Measurements from ENCODE around the gene DHRS11.

The DHRS11 gene, protein sequence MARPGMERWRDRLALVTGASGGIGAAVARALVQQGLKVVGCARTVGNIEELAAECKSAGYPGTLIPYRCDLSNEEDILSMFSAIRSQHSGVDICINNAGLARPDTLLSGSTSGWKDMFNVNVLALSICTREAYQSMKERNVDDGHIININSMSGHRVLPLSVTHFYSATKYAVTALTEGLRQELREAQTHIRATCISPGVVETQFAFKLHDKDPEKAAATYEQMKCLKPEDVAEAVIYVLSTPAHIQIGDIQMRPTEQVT

DNA sequence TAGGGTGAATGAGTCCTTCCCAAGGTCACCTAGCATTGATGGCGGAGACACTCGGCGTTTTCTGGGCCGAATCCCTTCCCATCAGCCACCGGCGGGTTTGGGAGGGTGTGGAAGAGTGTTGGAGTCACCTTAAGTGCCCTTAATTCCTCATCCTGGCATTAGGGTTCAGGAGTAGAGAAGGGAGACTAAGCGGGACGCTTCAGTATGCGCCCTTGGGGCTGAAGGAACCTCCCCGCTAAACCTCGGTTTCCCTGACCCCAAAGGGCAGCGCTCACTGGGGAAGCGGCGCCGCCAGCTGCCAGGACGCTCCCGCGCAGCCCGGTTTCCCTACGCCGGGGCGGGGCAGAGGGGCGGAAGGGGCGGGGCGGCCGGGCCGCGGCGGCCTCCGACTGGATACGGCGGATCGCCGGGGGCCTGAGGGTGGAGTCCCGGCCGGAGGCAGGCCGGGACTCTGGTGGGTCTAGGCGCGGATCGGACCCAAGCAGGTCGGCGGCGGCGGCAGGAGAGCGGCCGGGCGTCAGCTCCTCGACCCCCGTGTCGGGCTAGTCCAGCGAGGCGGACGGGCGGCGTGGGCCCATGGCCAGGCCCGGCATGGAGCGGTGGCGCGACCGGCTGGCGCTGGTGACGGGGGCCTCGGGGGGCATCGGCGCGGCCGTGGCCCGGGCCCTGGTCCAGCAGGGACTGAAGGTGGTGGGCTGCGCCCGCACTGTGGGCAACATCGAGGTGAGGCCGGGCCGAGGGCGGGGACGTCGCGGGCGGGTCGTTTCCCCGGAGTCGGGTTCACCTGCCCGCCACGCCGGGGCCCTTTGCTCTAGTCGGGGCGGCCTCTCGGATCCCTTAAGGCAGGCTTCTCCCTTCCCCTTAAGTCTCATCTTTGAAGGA, at the start of gene DHRS11:
Gene DHRS11, plus strand, starts transcription at position 446 of the 882 bp plus-strand sequence. Its CDS starts 131 bp downstream, at position 577.
- DNase-seq = peak in 1 of 2 experiments; percentile 51

DNA sequence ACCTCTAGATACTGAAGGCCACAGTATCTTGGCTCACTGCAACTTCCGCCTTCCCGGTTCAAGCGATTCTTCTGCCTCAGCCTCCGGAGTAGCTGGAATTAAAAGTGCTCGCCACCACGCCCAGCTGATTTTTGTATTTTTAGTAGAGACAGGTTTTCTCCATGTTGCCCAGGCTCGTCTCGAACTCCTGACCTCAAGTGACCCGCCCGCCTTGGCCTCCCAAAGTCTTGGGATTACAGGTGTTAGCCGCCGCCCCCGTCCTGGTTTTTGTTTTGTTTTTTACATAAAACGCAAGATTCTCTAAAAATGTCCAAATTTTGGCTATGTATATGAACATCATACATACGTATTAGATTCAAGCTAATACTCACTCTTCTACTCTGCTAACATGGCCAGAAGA, 48.9 kb upstream of the DHRS11 start:
- no peak for DNase-seq

DNA sequence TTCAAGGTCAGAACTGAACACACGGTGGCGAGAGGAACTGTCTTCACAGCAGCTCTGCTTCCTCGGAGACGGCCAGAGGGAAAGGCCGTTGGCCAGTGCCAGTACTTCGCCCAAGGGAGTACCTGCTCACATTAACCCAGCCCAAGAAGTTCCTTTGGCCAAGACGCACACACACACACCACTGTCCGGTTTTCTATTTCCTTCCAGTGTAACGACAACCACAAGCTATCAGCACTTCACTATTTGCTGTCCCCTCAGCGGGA, 47.7 kb upstream of the DHRS11 start:
- no peak for DNase-seq

DNA sequence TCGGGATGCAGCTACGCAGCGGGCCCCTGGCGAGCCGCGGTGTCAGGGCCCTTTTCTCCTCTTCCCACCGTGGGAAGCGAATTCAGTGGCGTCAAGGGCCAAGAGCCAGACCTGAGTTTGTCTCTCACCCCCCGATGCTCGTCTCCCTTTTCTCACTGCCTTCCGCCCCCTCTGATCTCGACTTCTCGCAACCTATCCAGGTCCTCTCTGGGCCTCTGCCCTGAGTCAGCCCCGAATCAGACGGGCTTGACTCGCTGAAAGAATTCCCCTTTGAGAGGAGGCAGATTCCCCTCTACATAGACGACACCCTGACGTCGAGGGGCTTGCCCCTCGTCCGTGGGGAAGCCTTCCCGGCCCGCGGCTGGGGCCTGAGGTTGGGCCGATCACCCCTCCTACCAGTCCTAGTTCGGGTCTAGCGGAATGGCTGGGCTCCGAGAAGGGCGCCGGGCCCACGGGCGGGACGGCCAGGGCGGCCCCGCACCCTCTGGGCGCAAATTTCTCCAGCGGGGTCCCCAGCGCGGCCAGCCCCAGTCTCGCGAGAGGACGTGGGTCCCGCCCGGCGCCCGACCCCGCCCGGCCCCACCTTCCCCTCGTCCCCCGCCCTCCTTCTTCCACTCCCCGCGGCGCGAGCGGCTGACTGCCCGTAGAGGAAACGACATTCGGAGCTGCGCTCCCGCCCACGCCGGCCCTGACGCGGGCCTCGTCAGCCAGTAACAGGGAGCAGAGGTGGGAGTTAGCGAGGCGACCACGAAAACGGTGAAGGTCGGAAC, 47.2 kb upstream of the DHRS11 start, which contains the start of gene GGNBP2:
Gene GGNBP2, plus strand, starts transcription at position 613 of the 770 bp plus-strand sequence. CDS start 806 bp downstream, outside the sequence.
- DNase-seq = peak; percentile 68 to 73

DNA sequence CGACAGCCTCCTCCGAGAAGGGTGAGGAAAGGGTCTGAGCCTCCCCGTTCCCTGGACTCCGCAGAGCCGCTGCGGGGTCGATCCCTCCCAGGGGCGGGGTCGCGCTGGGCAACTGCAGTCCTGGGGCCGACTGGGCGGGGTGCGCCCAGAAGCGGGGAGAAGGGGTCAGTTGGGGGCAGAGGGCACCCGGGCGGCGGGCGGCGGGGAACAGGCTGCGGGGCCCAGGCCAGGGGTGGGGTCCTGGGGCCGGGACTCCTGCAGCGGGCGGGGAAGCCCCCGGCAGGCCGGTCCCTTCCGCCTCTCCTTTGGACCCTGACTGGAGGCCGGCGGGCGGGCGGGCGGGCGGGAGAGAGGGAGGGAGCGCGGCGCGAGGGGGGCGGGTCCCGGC, 46.6 kb upstream of the DHRS11 start:
- no peak for DNase-seq

DNA sequence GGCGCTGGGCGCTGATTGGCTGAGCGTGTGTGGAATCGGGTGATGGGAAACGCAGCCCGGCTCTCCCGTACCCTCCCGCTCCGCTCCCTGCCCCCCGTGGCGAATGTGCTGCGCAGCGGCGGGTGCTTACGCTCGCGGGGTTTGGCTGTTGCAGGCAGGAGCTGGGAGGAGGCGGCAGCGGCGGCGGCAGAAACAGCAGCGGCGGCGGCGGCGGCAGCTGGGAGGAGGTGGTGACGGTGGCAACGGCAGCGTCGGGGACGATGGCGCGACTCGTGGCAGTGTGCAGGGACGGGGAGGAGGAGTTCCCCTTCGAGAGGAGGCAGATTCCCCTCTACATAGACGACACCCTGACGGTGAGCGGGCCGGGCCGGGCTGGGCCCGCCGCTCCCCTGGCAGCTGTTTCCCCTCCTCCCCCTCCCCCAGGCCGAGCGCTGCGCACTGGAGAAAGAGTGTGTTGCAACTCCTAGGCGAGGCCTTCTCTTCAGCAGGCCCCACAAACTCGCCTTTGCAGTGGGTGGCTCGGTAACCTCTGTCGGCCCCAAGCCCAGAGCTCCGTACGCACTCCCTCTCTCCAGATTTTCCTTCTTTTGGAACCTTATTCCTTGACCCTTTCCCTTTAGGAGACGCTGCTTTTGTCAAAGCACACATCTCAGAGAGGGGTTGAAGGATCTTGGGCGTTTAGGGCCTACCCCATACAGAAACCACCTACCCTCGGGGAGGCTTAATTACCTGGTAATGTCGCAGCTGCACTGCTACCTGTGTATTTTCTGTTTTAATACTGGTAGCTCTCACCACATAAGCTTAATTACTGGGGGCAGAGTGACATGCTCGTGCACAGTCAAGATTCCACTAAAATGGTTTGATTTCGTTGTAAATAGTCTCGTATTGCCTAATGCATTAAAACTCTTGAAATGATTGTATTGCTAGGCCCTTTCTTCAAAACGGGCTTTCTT, 45.9 kb upstream of the DHRS11 start:
- peak; percentile 56 to 91 for DNase-seq

DNA sequence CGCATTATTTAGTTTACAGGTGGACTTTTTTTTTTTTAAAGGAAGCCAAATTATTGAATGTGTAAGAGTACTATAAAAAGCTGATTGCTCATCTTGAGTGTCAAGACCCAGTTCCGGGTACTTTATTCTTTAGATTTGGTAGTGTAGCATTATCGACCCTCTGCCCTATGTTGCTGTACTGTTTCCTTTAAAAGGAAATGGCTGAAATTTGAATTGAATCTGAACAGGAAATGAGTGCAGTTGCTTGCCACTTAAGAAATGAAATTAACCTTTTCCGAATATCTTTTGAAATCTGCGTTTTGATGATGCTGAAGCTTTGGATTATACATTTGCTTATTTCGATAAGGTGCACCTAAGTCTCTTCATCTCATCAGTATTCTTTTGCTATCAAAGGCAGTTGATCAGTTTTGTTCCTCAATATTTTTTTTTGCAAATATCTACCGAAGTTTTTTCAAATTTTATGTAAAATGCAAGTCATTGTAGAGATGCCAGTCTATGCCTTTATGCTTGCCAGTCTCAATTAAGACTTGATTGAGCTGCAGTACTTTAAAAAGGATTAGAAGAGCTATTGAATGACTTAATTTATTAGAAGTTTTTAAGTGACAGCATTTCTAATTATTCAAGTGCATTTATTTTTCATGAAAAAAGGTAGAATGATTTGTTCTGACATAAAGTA, 45.1 kb upstream of the DHRS11 start:
- DNase-seq = no peak

DNA sequence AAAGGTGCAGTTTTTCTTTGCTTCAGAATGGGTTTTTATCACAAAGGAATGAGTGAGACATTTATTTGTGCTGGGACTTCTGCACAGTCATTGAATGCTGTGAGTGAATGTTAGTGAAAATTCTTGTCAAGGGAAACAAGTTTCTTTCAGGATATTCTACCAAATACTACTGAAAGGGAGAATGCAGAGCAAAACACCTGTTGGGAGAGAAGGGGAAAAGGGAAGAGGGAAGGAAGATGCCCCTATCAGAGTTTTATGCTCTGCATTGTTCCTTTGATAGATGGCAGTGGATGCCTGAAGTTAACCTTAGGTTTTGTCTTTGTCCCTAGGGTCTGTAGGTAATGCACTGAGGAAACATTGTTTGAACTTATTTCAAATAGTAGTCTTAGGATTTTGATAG, 43.9 kb upstream of the DHRS11 start:
- DNase-seq = no peak

DNA sequence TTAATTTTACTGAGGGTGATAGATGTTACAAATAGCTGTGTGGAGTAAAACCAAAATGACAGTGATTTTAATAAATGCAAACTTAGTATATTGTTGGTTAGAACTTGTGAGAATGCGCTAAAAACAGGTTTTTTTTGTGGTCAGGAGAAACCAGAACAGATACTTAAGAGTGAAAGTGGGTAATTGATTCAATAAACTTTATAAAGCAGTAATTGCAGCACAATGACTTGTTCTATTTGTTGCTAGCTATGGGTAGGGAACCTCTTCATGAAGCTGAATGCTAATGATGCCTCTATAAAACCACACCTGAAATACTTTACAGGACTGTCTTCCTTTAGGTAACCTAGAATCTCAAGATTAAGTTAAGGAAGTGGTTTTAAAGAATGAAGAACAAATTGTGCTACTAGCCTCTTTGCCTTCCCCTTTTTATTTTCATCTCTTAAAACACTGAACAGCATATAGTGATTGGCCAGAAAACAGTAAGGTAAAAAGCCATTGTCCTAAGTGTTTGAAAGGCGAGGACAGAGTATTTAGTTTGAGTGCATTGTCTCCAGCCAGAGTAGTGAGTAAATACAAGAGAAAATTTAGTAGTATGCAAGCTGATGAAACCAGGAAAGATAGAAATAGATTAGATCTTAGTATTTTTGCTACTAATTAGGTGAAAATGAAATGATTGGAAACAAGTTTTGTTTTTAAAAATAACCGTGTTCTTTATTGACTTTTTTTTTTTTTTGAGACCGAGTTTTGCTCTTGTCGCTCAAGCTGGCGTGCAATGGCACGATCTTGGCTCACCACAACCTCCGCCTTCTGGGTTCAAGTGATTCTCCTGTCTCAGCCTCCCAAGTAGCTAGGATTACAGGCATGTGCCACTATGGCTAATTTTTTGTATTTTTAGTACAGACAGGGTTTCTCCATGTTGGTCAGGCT, 40.9 kb upstream of the DHRS11 start:
- DNase-seq = no peak

DNA sequence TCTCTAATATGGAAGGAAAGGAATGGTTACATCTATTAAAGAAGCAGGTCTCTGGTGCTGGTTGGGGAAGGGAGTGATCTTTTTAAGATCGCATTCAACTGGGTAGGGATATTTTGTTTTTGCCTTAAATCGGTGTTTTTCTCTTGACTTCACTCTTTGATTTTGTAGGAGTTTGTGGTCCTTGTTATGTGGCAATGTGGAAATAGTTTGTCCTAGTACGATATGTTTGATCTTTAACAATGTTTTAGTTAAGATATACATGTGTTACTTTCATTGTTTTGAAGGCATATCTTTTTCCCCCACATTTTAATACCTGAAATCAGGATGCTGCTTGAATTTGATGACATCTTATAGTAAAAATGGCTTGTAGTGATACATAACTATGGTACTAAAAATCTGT, 38.2 kb upstream of the DHRS11 start:
- no peak for DNase-seq

DNA sequence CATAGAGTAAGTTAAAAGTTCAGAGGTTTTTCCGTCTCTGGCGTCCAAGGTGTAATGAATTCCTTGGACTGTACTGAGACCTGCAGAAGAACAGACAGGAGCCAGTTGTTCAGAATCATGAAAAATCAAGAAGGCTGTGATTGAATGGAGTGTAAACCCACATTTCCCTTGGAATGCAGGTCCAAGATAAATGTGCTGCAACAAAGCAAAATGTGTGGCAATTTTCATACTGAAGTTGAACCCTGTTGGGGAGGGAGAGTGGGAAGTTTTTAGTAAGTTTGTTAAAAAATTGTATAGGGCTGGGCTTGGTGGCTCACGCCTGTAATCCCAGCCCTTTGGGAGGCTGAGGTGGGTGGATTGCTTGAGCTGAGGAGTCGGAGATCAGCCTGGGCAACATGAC, 25.6 kb upstream of the DHRS11 start:
- DNase-seq = no peak

DNA sequence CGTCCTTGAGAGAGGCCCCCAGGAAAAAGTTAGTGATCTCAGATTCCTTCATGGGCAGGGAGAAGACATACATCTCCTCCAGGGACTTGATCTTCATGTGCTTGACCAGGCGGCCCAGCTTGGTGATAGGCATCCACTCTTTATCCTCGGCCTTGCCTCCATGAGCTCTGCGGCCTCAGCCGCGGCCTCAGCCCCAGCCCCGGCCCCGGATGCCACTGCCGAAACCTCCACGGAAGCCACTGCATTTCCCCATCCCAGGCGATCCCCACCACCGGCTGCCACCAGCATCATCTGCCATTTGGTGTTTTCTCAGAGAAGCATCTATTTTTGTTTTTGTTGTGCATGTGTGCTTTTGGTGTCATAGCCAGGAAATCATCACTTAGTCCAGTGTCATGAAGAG, 16.7 kb upstream of the DHRS11 start:
- no peak for DNase-seq

DNA sequence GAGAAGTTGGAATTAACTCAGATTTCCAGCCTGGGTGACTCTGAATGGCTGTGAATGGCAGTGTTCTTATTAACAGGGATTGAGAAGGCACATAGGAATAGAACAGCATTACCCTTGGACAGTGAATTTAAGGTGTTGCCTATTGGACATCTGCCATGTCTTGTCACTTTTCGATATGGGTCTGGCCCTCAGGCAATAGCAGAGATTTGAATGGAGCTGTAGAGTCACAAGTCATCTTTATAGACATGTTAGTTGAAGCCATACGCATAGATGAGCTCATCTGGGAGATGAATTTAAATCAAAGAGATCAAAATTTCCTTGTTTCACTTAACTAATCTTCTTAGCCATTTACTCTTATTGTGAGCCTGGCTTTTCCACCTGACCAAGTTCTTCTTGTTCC, 14.9 kb upstream of the DHRS11 start:
- DNase-seq = no peak

DNA sequence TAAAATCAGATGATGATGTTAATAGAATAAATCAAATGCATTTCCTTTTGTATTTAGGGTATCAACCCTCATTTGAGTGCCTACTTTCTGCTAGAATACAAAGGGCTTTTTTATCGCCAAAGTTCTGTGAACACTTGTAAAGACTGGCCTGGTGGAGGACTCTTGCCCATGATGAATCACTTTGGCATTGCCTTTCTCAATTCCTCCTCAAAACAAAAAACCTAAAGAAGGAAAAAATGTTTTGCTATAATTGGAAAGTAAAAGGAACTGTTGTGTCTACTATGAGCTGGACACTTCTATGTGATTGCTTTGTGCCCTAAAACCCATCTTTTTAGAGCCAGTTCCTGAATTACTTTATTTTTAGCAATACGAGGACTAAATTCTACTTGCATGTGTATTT, 13.0 kb upstream of the DHRS11 start:
- no peak for DNase-seq

DNA sequence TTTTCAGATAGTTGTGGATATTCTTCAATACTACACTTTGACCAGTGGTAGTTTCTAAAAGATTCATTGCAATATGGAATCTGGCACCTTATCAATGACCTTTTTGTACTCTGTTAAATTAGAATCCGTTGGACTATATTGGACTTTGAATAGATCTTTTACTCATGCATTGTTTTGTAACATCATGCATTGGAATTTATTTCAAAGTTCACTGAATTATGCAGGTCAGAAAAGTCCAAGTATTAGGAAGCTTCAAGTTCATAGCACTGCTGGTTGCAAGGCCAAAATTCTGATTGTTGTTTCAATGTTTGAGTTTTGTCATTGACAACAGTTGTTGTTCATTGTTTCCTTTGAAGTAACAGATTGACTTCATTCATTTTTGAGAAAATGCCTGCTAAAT, 7.9 kb upstream of the DHRS11 start:
- no peak for DNase-seq

DNA sequence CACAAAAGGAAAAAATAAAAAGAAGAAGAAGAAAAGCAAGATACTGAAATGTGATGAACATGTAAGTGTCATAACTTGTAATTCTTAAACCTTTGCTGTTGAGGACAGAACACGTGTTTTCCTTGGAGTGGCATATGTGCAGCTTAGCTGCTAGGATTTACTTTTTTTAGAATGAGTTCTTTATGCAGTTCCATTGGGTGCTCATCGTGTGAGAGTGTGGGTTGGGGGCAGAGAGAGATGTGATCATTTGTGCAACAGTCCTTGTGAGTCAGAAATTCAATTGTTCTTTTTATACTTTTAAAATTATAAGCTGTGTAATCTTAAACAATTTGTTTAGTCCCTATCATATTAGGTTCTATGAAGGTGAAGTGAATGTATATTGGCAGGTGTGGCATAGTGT, 5.5 kb upstream of the DHRS11 start:
- DNase-seq = no peak

DNA sequence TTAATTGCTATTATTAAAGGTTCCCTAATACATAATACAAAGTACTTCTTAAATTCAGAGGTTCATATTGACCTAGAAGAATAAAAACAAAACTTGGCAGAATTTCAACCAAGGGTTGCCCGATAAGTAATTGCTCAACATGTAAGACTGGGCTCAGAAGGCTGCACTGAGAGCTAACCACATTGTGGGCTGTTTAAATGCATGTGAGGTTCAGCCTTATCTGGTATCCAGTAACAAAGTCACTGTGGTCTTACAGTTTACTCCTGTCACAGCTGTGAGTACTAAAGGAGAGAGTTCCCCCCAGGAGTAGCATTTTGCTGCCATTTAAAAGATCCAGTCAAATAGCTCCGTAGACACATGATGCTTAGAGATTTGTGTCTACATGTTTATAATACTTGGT, 1.6 kb upstream of the DHRS11 start:
- no peak for DNase-seq

DNA sequence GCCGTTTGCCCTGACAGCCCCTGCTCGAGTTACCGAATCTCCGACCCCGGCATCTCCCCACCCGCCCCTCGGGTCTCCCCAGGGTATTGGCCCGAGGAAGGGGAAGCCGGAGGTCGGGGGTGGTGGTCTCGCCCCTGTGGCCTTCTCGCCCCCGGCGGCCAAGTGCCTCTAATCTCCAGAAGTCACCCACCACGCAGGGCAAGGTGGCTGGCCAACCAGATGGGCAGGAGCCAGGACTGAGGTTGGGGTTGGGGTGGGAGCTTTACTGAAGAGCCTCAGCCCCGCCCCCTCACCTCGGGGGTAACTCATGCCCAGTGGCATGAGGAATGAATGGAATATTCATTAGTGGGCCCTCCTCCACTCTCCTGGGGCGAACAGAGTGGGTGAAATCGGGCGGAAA, 637 bp downstream of the DHRS11 start:
- DNase-seq = no peak

DNA sequence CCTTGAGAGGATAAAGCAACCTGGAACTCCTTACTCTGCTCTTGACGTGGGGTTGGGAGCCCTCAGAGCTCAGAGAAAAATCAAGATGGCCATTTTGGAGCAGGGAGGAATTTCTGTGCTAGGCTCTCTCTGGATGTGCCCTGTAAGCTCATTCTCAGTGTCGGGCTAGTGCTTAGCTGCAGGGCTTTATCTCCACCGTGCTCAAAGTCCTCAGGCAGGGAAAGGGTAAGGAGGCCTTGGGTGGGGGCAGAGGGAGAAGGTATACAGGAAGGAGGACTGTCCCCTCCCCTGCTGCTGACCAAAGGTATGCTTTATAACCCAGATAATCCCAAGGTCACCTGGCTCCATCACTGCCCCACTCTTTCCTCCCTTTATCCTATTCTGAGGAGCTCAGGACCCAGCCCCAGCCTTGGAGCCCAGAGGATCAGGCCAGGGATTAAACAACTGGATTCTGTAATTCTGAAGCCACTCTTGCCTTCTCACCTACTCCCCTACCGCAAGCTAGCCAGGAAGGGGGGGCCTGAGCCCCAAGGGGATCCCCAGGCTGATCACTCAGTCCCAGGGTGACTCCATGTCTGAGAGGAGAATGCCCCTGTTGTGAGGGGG, 1.1 kb downstream of the DHRS11 start:
- DNase-seq = no peak

DNA sequence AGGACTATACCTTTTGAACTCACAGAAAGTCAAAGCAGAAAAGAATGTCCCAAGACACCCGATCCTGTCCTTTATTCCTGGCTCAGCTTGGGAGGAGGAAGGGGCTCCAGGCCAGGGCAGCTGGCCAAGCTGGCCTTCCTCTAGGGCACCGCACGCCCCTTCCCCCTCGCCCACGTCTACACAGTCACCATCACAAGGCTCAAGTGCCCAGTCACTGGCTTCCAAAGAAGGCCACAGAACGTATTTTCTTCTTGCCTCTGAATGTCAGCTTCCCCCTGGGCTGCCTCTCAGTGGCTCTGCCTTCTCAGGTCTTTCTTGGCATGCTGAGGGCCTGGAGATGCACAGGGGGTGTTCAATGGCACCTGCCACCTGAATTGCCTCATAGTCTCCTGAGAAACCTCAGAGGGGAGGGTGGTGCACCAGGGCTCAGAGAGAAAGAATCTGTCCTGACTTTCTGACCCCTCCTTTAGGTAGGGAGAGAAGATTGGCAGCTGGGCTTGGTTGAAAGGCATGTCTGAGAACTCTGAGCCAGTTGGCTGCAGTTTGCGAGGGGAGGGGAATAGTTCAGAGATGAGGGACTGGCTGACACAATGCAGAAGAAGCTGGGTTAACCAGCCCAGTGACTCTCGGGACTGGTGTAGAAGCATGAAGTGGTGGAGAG, 2.1 kb downstream of the DHRS11 start:
- no peak for DNase-seq
